ENCODE data around the gene SUV39H2. TPM values are rescaled to one million over a fixed set of nuclear protein-coding genes. Genes with fewer than 3 reads are reported as not detected.
A peak's percentile ranks its signal among the peaks of the same experiment; 100 is the strongest.

SUV39H2 gene
- total RNA-seq (1 to 10 TPM; 3.2 to 7.5 TPM), polyA plus RNA-seq (1 to 10 TPM; 1.8 to 2.7 TPM)

- WGBS, result under 1% methylated on average over 102 of the region's 102 CpGs
- peak within 1 kb of the TSS; percentile 70 to 96 for H3K9ac ChIP-seq (ENCODE audit: low read depth in 1 of 2, low read length in 2 of 2)
- H3K36me3 ChIP-seq (ENCODE audit: control insufficient read depth in 4 of 4, insufficient read depth in 3 of 4, low read depth in 1 of 4, low read length in 3 of 4), result peaks cover 0 to 2% (median 0%) of the 10 kb centered on the region in 4 donors
- TF ChIP-seq MAX (IDR thresholded peaks at IDR 0.05) (peak; percentile 53), ZBTB33 (IDR thresholded peaks at IDR 0.05) (peak; percentile 62), YY1 (IDR thresholded peaks at IDR 0.05) (peak; percentile 93), TAF1 (conservative IDR thresholded peaks at IDR 0.05) (no peak), JUND (IDR thresholded peaks at IDR 0.05) (no peak), NR2F2 (IDR thresholded peaks at IDR 0.05) (no peak)
- TF ChIP-seq, protein P1, sequence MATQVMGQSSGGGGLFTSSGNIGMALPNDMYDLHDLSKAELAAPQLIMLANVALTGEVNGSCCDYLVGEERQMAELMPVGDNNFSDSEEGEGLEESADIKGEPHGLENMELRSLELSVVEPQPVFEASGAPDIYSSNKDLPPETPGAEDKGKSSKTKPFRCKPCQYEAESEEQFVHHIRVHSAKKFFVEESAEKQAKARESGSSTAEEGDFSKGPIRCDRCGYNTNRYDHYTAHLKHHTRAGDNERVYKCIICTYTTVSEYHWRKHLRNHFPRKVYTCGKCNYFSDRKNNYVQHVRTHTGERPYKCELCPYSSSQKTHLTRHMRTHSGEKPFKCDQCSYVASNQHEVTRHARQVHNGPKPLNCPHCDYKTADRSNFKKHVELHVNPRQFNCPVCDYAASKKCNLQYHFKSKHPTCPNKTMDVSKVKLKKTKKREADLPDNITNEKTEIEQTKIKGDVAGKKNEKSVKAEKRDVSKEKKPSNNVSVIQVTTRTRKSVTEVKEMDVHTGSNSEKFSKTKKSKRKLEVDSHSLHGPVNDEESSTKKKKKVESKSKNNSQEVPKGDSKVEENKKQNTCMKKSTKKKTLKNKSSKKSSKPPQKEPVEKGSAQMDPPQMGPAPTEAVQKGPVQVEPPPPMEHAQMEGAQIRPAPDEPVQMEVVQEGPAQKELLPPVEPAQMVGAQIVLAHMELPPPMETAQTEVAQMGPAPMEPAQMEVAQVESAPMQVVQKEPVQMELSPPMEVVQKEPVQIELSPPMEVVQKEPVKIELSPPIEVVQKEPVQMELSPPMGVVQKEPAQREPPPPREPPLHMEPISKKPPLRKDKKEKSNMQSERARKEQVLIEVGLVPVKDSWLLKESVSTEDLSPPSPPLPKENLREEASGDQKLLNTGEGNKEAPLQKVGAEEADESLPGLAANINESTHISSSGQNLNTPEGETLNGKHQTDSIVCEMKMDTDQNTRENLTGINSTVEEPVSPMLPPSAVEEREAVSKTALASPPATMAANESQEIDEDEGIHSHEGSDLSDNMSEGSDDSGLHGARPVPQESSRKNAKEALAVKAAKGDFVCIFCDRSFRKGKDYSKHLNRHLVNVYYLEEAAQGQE (IDR thresholded peaks at IDR 0.05), result peak; percentile 92
- no peaks in the 10 kb centered on the region for H3K27me3 ChIP-seq (ENCODE audit: control insufficient read depth in 4 of 4, insufficient read depth in 4 of 4, low read length in 3 of 4)
- peak within 1 kb of the TSS; percentile 89 to 97 for H3K27ac ChIP-seq (ENCODE audit: low read depth in 1 of 2, low read length in 2 of 2)
- no peaks in the 10 kb centered on the region for H3K9me3 ChIP-seq (ENCODE audit: control insufficient read depth in 4 of 4, low read length in 3 of 4)
- DNase-seq (ENCODE audit: low spot score), result peak; percentile 93
- H3K4me1 ChIP-seq (ENCODE audit: control insufficient read depth in 4 of 4, insufficient read depth in 4 of 4, low read length in 3 of 4), result peaks cover 2 to 18% (median 8%) of the 10 kb centered on the region in 4 donors
- H3K4me3 ChIP-seq (ENCODE audit: low read depth in 1 of 3, low read length in 3 of 3), result peak within 1 kb of the TSS; percentile 85 to 99 (median 94)
Measured at GRCh38 chr10:14878266-14879123, at the start of gene SUV39H2. TSS of gene SUV39H2 (plus strand) at chr10:14878866. CDS start at chr10:14878889, 23 bp downstream.

DNA sequence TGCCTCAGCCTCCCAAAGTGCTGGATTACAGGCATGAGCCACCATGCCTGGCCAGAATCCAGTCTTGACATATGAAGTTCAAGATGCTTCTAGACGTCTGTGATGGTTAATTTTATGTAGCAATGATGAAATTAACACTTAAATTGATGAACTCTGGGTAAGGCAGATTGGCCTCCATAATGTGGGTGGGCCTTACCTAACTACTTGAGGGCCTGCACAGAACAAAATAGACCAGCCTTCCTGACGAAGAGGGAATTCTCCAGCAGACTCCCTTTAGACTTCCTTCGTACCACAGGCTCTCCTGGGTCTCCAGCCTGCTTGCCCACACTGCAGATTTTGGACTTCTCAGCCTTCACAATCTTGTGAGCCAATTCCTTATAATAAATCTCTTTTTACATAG, 45.6 kb upstream of the SUV39H2 start:
- no peak for TF ChIP-seq EGR1 (IDR thresholded peaks at IDR 0.05; ENCODE audit: low read depth in 2 of 2)
- TF ChIP-seq NR2F2 (IDR thresholded peaks at IDR 0.05), result no peak
- TF ChIP-seq RAD21 (IDR thresholded peaks at IDR 0.05), result no peak
- TF ChIP-seq, protein P1 (IDR thresholded peaks at IDR 0.05), result no peak
- no peak for TF ChIP-seq SP1 (IDR thresholded peaks at IDR 0.05)
- TF ChIP-seq HNF4G (IDR thresholded peaks at IDR 0.05), result no peak
- no peak for TF ChIP-seq JUND (IDR thresholded peaks at IDR 0.05)
- no peak for TF ChIP-seq HNF4A (conservative IDR thresholded peaks at IDR 0.05)
- TF ChIP-seq FOXA1 (IDR thresholded peaks at IDR 0.05), result no peak
- no peak for TF ChIP-seq ZBTB33 (IDR thresholded peaks at IDR 0.05)
- TF ChIP-seq RXRA (IDR thresholded peaks at IDR 0.05), result no peak
- TF ChIP-seq FOXA2 (IDR thresholded peaks at IDR 0.05), result no peak
- 88% methylated on average over 3 of the region's 3 CpGs for WGBS
- Histone ChIP-seq H3K4me1 (ENCODE audit: control insufficient read depth in 4 of 4, insufficient read depth in 4 of 4, low read length in 3 of 4) (peaks cover 0 to 8% (median 3%) of the 10 kb centered on the region in 4 donors), H3K9me3 (ENCODE audit: control insufficient read depth in 4 of 4, low read length in 3 of 4) (no peaks in the 10 kb centered on the region), H3K27ac (ENCODE audit: low read depth in 1 of 2, low read length in 2 of 2) (no peak overlapping the region), H3K27me3 (ENCODE audit: control insufficient read depth in 4 of 4, insufficient read depth in 4 of 4, low read length in 3 of 4) (no peaks in the 10 kb centered on the region), H3K36me3 (ENCODE audit: control insufficient read depth in 4 of 4, insufficient read depth in 3 of 4, low read depth in 1 of 4, low read length in 3 of 4) (peaks cover 0 to 3% (median 0%) of the 10 kb centered on the region in 4 donors), H3K9ac (ENCODE audit: low read depth in 1 of 2, low read length in 2 of 2) (no peak overlapping the region), H3K4me3 (ENCODE audit: low read depth in 1 of 3, low read length in 3 of 3) (no peak overlapping the region)
- no peak for DNase-seq (ENCODE audit: low spot score)
